ENCODE data around the gene SAMD4A.
A peak's percentile ranks its signal among the peaks of the same experiment; 100 is the strongest.

The SAMD4A gene, protein sequence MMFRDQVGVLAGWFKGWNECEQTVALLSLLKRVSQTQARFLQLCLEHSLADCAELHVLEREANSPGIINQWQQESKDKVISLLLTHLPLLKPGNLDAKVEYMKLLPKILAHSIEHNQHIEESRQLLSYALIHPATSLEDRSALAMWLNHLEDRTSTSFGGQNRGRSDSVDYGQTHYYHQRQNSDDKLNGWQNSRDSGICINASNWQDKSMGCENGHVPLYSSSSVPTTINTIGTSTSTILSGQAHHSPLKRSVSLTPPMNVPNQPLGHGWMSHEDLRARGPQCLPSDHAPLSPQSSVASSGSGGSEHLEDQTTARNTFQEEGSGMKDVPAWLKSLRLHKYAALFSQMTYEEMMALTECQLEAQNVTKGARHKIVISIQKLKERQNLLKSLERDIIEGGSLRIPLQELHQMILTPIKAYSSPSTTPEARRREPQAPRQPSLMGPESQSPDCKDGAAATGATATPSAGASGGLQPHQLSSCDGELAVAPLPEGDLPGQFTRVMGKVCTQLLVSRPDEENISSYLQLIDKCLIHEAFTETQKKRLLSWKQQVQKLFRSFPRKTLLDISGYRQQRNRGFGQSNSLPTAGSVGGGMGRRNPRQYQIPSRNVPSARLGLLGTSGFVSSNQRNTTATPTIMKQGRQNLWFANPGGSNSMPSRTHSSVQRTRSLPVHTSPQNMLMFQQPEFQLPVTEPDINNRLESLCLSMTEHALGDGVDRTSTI

DNA sequence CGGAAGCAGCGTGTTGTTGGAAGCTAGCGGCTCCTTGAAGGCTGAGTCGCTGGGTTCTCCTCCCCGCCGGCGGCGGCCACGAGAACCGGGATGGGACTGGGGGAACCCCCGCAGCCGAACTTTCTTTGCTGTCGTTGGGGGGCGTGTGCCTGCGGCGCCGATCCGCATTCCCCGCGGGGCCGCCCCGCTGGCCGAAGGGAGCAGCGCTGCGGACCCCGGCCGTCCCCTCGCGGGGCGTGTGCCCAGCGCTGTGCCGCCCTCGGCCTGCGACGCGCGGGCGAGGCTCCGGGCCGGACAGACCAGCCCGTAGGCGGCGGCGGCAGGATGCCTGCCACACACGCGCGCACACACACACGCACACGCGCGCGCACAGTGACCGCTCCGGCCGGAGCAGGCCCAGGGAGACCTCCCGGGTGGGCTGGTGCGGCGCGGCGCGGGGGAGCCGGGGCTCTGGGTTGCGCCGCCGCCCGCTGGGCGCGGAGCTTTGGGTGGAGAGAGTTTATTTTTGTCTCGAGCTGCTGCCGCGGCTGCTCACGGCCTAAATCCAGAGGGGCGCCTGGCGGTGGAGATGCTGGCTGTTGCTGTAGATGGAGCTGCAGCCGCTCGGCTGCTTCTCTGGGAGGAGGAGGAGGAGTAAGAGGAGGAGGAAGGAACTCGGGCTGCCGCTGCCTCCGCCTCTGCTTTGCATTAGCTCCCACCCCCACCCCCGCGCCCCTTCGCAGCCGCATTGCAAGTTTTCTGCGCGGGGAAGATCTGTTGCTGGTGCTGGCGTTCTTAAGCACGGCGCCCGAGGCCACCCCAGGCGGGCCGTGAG lies at the start of gene SAMD4A:
SAMD4A (plus strand) TSS at position 719 of the 814 bp plus-strand sequence. CDS start 789 bp downstream, outside the sequence.
- FAIRE-seq = no peak

DNA sequence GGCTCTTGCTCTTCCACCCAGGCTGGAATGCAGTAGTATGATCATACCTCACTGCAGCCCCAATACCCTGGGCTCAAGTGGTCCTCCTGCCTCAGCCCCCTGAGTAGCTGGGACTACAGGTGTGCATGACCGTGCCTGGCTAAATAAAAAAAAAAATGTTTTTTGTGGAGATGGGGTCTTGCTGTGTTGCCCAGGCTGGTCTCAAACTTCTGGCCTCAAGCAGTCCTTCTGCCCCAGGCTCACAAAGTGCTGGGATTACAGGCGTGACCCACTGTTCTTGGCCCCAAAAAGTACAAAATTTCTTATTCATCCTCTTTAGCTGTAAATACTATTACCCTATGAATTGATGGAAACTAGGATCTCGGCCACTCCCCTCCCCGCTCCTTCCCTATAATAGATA lies 42.5 kb upstream of the SAMD4A start:
- FAIRE-seq = no peak

DNA sequence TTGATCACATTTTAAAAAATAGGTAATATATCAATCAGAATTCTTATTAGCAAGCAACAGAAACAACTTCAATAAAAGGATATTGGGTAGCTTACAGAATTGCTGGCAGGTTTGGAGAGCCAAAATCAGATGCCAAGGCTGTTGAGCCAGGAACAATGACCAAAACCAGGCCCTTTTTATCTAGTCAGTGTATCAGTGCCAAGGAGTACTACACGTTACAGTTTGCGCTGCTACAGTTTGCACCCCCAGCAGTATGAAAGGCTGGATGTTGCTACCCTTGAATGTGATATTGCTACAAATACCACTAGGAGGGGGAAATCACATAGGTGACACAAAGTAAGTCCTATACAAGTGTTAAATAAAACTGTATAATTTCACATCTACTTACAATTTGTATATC lies 38.0 kb upstream of the SAMD4A start:
- FAIRE-seq = no peak

DNA sequence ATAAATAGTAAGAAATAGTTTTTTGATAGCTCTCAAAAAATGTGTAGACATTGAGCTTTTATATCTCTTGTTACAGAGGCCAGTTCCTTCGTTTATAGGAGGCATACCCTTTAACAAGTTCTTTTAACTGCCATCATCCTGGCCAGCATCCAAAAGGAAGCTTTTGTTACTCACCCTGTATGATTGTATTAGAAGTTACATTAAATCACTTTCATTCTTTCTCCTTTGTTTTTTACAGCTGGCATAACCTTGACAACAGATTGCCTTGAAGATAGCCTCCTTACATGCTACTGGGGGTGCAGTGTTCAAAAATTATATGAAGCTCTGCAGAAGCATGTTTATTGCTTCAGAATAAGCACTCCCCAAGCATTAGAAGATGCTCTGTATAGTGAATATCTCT lies 37.1 kb upstream of the SAMD4A start:
- no peak for FAIRE-seq

DNA sequence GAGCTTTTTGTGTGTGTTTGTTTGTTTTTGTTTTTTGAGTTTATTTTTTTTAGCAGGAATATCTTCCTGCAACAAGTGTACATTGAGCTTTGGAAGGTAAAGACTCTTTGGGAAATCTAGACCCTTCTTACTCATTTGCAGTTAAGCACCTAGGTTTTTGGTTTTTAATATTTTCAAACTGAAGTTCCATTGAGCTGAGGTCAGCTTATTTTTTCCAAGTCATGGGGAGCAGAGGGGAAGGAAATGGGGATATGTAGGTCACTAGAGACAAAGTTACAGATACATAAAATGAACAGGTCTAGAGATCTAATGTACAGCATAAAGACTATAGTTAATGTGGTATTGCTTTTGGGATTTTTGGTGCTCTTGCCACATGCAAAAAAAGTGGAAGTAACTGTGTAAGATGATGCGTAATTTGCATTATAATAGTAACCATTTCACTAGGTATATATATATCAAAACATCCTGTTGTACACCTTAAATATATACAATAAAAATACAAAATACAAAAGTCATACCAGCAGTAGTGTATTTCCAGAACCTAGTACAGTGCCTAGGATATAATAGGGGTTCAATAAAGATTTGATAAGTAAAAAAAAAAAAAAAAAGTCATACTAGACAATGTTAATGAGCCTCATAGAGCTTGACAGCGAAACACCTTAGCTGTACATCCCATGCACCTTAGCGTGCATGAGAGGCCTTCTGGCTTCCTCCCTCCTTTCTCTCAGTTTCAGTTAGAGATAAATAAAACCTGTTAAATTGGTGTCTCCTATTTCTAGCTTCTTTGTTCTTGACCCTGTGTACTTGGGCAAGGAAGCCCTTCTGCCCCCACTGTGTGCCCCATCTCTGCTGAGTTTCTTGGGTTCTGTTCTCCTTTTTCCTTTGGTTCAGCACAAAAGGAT lies 34.6 kb upstream of the SAMD4A start:
- FAIRE-seq = no peak

DNA sequence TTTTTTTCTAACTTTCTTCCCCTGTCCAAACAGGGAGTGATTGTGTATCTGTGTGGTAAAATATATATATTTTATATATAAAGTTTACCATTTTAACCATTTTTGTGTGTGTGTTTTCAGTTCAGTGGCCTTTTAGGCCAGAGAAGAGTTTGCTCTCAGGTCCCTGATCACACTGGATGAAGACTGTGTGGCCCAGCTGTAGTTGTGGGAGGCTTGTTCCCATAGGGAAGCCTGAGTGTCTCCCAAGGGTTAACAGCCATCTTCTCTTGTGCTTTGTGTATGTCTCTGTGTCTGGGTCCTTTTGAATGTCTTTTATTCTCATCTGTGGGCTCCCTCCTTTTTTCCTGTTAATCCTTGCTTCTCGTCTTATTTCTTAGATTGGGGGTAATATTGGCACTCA lies 33.8 kb upstream of the SAMD4A start:
- no peak for FAIRE-seq

DNA sequence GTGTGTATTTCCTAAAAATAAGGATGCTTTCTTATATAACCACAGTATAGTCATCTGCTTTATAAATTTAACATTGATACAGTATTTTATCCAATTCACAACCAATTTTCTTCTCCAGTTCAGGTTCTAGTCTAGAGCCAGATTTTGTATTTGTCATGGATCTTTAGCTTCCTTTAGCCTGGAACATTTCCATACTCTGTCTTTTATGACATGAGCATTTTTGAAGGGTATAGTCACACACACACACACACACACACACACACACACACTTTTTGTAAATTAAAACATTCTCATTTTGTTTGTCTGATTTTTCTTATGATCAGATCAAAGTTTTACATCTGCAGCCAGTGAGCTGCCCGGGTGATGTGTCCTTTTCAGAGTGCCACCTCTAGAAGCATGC lies 31.8 kb upstream of the SAMD4A start:
- FAIRE-seq = no peak

DNA sequence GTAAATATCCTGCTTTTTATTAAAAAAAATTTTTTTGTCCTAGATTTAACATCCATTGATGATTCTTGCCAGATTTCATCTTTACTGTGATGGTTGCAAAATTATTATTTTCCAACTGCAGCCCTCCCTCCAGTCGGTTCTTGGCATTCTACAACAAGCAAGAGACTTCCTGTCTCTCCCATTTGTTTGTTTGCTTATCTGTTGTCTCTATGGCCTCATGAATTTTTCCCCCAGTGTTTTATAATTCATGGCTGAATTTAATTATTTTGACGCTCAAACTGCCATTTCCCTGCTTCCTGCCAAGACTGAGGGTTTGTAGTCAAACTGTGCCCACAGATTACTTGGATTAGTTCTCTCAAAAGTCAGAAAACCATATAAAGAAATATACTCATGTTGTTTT lies 31.3 kb upstream of the SAMD4A start:
- no peak for FAIRE-seq

DNA sequence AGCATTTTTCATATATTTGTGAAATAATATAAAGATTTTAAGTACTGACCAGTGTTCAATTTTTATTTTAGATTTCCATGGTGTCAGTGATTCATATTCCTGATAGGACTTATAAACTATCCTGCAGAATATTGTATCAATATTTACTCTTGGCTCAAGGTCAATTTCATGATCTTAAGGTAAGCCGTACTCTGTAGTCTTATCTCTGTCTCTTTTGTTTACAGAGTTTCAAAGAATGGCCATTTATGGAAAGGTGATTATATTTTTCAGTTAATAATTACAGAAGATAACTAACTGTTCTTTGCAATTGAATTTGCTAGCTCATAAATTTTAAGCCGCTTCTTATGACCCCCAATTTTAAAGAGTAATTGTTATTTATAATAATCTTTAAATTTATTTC lies 29.3 kb upstream of the SAMD4A start:
- FAIRE-seq = no peak

DNA sequence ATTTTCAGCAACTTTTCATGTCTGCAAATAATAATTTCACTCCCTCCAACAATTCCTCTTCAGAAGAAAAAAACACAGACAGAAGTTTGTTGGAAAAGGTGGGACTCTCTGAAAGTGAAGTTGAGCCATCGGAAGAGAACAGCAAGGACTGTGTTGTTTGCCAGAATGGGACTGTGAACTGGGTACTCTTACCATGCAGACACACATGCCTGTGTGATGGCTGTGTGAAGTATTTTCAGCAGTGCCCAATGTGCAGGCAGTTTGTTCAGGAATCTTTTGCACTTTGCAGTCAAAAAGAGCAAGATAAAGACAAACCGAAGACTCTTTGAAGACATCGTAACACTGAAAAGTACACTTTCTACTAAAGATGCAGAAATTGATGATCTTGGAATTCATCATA lies 28.9 kb upstream of the SAMD4A start:
- FAIRE-seq = no peak

DNA sequence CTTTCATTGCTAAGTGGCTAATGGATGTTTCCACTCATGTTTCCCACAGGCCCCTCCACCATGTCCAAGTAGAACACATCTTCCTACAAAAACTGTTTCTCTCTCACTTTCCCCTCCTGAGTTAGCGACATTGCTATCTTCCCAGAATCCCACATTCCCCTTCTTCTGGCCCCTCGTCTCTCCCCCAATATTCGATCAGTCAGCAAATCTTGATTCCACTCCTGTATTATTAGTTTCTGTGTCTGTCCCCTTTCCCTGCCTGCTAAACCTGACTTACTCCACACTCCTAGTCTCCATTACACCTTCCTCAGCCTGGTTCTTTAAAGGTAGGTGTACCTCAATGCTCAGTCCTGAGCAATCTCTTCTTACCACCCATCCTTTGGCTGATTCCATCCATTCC lies 19.3 kb upstream of the SAMD4A start:
- FAIRE-seq = no peak

DNA sequence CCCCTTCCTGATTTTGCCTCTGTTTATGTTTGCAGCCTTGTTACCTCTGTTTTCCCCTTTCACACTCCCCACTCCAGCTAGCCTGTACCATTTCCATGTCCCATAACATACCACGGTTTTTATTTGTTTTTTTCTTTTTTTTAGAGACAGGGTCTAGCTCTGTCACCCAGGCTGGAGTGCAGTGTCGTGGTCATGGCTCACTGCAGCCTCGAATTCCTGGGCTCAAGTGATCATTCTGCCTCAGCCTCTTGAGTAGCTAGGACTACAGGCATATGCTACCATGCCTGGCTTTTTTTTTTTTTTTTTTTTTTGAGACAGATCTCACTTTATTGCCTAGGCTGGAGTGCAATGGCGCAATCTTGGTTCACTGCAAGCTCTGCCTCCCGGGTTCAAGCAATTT lies 18.4 kb upstream of the SAMD4A start:
- FAIRE-seq = no peak

DNA sequence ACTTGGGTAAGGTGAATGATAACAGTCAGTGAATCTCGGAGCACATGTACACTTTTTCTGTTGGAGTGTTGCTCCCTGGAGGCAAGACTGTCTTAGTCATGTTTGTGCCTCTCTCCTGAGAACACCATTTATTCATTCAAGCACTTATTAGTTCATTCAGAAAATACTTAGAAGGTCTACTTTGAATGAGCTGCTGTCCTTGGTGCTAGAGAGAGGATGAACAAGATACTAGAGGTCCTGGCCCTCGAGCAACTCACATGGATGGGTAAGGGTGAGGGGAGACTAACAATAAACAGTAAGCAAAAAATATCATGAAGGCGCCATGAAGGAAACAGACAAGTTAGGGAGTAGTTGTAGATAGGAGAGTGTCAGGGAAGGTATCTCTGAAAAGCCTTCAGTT lies 17.1 kb upstream of the SAMD4A start:
- FAIRE-seq = no peak

DNA sequence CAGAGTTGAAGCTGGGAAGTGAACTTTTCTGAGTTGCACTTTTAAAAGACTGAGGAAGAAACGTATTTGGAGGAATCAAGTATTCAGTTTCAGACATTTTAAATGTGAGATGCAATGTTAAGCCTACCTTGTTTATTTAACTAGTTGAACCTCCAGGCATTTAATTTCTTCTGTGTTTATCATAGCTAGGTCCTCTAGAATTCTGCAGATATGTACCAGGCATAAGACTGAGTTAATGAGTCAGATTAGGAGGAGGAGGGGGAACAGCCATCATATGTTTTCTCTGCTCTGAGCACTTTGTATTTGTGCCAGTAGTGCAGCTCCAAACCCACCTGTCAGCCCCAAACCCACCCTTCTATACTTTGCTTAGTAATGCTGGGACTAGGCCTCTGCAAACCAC lies 16.4 kb upstream of the SAMD4A start:
- FAIRE-seq = no peak

DNA sequence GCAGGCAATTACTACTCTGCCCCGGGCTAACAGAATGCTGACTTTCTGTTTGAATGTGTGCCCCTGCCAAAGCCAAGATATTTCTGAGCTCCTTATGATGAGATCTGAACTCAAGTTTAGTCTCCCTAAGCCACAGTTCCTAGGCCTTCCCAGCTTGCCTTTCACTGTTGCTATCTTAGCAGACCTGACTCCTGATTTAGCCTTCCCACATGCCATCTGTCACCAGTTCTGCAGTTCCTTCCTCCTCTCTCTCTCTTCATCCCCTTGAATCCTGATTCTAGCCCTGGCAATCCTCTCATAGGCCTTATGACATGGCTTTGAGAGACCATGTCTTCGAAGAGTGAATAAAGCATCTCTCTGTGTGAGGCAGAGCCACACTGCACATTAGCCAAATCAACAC lies 12.5 kb upstream of the SAMD4A start:
- no peak for FAIRE-seq

DNA sequence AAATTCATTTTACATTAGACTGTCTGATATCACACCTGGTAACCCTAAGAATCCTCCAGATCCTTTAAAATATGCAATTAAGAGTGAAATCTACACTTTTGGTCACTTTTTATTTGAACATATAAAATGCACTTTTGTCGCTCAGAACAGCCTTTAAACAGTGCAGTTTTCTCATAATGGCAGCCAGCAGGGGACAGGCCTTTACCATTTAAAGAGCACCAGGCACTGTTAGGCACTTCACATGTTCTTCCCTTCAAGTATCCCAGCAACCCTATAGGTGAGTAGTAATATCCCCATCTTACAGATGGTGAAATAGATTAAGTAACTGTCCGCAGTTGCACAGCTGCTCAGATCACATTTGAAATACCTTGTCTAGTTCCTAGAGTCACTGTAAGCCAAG lies 11.3 kb upstream of the SAMD4A start:
- FAIRE-seq = no peak

DNA sequence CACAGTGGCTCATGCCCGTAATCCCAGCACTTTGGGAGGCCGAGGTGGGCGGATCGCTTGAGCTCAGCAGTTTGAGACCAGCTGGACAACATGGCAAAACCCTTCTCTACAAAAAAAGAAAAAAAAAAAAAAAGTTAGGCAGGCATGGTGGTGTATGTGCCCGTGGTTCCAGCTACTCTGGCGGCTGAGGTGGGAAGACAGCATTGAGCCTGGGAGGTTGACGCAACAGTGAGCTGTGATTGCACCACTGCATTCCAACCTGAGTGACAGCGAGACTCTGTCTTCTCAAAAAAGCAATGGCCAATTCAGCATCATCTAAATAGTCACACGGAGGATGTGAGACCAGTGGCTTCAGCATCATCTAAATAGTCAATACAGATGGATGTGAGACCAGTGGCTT lies 10.4 kb upstream of the SAMD4A start:
- no peak for FAIRE-seq

DNA sequence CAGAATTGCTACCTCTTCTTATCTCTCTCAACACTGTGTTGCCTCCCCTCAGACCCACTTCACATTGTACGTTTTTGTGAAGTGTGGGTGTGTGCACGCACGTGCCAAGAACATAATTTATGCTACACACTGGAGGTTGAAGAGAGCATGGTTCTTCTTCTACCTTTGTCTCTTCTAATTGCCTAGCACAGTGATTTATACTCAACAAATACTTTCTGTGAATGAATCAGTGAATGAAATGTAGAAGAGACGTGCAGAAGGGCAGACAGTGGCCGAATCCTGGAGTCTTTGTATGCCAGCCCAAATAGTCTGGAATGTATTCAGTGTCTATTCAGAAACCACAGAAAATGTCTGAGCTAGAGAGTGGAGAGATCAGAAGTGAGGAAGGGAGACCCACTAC lies 4.6 kb upstream of the SAMD4A start:
- no peak for FAIRE-seq

DNA sequence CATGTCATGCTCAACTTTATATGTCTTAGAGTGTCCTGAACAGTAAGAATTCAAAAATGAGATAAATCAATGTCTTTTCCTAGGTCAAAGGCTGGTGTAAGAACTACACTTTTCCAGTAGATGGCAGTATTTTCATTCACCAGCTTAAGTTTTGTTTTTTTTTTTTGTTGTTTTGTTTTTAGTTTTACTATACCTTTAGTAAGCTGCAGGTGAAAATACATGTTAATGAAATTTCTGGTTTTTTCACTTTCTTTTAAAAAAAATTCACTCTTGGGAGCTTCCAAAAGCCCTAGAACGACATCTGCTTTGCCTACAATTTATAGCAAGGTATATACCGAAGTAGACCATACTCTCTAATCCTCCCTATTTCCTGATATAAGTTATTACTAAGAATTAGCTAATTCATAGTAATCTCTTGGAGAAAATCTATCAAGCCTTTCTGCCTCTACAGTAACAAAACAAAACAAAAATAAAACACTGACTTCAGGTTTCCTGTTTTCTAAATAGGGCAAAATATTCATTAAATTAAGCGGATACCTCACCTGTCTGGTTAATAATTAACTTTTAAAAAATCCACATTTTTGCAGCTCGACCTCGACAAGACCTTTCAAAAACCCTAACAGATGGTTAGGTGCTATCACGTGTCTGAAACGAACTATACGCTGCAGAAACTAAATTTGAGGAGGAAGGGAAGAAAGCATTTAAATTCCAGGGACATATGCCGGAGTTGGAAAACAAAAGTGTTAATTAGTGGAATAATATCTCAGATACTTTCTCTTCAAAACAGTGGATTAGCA lies 2.7 kb upstream of the SAMD4A start:
- peak; percentile 96 for FAIRE-seq

DNA sequence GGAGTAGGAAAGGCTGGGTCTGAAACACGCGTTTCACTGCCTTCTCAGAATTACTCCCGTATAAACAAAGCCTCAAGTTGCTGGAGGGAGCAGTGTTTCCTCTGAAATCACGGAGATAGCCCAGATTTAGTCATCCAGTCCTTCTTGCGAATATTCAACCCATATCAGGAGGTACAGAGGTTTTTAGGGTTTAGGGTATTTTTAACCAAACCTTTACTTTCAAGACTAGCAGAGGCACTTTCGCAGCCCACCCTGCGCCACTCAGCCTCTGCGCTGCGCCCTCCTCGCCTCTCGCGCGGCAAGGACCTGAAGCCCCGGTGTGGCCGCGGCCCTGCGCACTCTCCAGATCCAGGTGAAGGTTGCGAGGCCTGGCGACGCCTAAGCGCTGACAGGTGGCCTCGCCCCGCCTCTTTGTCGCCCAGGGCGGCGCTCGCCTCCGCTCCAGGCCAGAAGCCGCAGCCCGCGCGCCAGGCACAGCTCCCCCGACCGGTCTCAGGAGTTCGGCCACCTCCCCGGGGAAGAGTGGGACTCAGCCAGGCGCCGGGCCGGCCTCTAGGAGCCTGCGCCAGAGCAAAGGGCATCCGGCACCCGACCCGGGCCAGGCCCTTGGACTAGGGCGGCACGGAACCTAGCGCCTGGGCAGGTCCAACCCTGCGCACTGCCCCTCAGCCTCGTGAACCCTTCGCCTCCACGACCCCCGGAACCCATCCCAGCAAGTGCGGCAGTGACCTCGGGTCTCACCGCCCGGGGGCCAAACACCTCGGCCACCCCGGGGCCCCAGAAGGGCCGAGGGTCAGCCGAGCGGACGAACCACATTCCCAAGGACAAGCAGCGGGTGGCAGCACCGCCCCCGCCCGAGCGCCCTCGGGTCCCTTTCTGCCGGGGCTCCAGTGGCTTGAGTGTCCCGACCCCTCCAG lies 1.8 kb upstream of the SAMD4A start:
- FAIRE-seq = no peak
